MCF 10A (cell line): ENCODE results near the gene ABT1. TPM values are rescaled to one million over a fixed set of nuclear protein-coding genes. Genes with fewer than 3 reads are reported as not detected.

ENCODE experiments used
- BruUV-seq: library from RNA; stranded (reverse); fragments of 400-500 nt; replicated peaks from 2 replicates; lab custom pipeline; 2021; lab: Mats Ljungman, UMichigan
- CTCF ChIA-PET: fragments of 300-600 bp; sonication (Branson Sonifier 250); formaldehyde crosslinking; extraction: SDS; loops from one replicate; lab custom pipeline; 2021; ENCODE audit warnings: antibody characterized with exemption, inconsistent platforms; lab: Yijun Ruan, JAX
- POLR2A ChIA-PET: fragments of 300-600, 350-650 bp; sonication (Branson Sonifier 250); formaldehyde crosslinking; extraction: SDS; loops from one replicate; lab custom pipeline; 2020; ENCODE audit warnings: antibody characterized with exemption, inconsistent platforms; lab: Yijun Ruan, JAX
- DNase-seq: peaks from one replicate; pipeline ENCODE4 v3.0.0-alpha.2; 2018; ENCODE audit not compliant: unreplicated experiment
- H3K27ac Mint-ChIP-seq: one replicate; pipeline ENCODE4 v1.8.0; 2022; ENCODE audit warnings: mild to moderate bottlenecking, low read depth, mixed read lengths; ENCODE audit not compliant: unreplicated experiment
- H3K27me3 Mint-ChIP-seq: one replicate; pipeline ENCODE4 v1.8.0; 2022; ENCODE audit warnings: mixed read lengths; ENCODE audit not compliant: insufficient read depth, unreplicated experiment
- H3K36me3 Mint-ChIP-seq: one replicate; pipeline ENCODE4 v1.8.0; 2022; ENCODE audit warnings: mild to moderate bottlenecking, moderate library complexity, mixed read lengths; ENCODE audit not compliant: insufficient read depth, unreplicated experiment
- H3K4me1 Mint-ChIP-seq: one replicate; pipeline ENCODE4 v1.8.0; 2022; ENCODE audit warnings: mixed read lengths; ENCODE audit not compliant: insufficient read depth, unreplicated experiment
- H3K4me3 Mint-ChIP-seq: one replicate; pipeline ENCODE4 v1.8.0; 2022; ENCODE audit warnings: mild to moderate bottlenecking, moderate library complexity, mixed read lengths; ENCODE audit not compliant: unreplicated experiment
- H3K9me3 Mint-ChIP-seq: one replicate; pipeline ENCODE4 v1.8.0; 2022; ENCODE audit warnings: mixed read lengths; ENCODE audit not compliant: unreplicated experiment
- intact Hi-C: fragments of 100-400 bp; cut with micrococcal nuclease; formaldehyde crosslinking; loops from 2 replicates; pipeline ENCODE4 v1.14.1; 2022
- total RNA-seq: library from RNA; stranded (reverse); gene quantifications from 2 replicates; pipeline ENCODE4 v1.2.3, GENCODE V29; 2022
- TF ChIP-seq, protein P1 (sequence below): fragments of 200-600 bp; IDR thresholded peaks from one replicate; pipeline ENCODE4 v1.8.0; 2022; ENCODE audit warnings: antibody characterized with exemption, mild to moderate bottlenecking; ENCODE audit not compliant: unreplicated experiment

ABT1 gene
- total RNA-seq, 1 experiment from 2014 or later, result 12.9 TPM

DNA sequence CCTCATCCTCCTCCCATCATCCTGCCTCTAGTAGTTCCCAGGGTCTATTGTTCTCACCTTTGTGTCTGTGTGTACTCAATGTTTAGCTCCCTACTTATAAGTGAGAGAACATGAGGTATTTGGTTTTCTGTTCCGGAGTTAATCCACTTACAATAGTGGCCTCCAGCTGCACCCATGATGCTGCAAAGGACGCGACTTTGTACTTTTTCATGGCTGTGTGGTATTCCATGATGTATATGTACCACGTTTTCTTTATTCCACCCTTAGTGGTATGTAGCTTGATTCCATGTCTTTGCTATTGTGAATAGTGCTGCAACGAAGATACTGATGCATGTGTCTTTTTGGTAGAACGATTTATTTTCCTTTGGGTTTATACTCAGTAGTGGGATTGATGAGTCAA, 18.5 kb upstream of the ABT1 start:
- no peaks in the 10 kb centered on the region for H3K9me3 Mint-ChIP-seq
- H3K27me3 Mint-ChIP-seq, result peaks cover 14% of the 10 kb centered on the region
- intact Hi-C loops, result no loop called here
- CTCF ChIA-PET, result interaction anchor here (0.6 to 9.2 kb wide), 2 partner anchors 14 to 547 kb away, joined by 3 to 84 read pairs; no protein-coding TSS in a partner anchor
- peak overlapping the region; percentile 19 for H3K4me3 Mint-ChIP-seq
- no peak overlapping the region for H3K27ac Mint-ChIP-seq
- POLR2A ChIA-PET, result interaction anchor here (0.6 to 3.7 kb wide), 2 partner anchors 17 to 41 kb away, joined by 3 to 31 read pairs; partner anchors contain the start of gene ABT1
- no peak for DNase-seq
- H3K4me1 Mint-ChIP-seq, result peaks cover 6% of the 10 kb centered on the region
- TF ChIP-seq, protein P1, sequence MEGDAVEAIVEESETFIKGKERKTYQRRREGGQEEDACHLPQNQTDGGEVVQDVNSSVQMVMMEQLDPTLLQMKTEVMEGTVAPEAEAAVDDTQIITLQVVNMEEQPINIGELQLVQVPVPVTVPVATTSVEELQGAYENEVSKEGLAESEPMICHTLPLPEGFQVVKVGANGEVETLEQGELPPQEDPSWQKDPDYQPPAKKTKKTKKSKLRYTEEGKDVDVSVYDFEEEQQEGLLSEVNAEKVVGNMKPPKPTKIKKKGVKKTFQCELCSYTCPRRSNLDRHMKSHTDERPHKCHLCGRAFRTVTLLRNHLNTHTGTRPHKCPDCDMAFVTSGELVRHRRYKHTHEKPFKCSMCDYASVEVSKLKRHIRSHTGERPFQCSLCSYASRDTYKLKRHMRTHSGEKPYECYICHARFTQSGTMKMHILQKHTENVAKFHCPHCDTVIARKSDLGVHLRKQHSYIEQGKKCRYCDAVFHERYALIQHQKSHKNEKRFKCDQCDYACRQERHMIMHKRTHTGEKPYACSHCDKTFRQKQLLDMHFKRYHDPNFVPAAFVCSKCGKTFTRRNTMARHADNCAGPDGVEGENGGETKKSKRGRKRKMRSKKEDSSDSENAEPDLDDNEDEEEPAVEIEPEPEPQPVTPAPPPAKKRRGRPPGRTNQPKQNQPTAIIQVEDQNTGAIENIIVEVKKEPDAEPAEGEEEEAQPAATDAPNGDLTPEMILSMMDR, result no peak
- BruUV-seq, result no TSS peak
- H3K36me3 Mint-ChIP-seq, result peaks cover 7% of the 10 kb centered on the region

DNA sequence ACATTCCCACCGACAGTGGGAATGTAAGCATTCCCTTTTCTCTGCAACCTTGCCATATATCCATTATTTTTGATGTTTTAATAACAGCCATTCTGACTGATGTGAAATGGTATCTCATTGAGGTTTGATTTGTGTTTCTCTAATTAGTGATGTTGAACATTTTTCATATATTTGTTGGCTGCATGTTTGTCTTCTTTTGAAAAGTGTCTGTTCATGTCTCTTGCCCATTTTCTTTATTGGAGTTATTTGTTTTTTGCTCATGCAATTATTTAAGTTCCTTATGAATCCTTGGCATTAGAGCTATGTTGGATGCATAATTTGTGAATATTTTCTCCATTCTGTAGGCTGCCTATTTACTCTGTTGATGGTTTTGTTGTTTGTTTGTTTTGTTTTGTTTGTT, 18.0 kb upstream of the ABT1 start:
- TF ChIP-seq, protein P1, result no peak
- ChIA-PET CTCF (interaction anchor here (0.6 to 9.2 kb wide), 2 partner anchors 14 to 547 kb away, joined by 3 to 84 read pairs; no protein-coding TSS in a partner anchor), POLR2A (interaction anchor here (0.6 to 3.7 kb wide), 2 partner anchors 17 to 41 kb away, joined by 3 to 31 read pairs; partner anchors contain the start of gene ABT1)
- no peaks in the 10 kb centered on the region for H3K9me3 Mint-ChIP-seq
- intact Hi-C loops, result no loop called here
- no peak overlapping the region for H3K4me3 Mint-ChIP-seq
- DNase-seq, result no peak
- no TSS peak for BruUV-seq
- peaks cover 6% of the 10 kb centered on the region for H3K4me1 Mint-ChIP-seq
- peaks cover 19% of the 10 kb centered on the region for H3K27me3 Mint-ChIP-seq
- no peak overlapping the region for H3K27ac Mint-ChIP-seq
- peaks cover 7% of the 10 kb centered on the region for H3K36me3 Mint-ChIP-seq

DNA sequence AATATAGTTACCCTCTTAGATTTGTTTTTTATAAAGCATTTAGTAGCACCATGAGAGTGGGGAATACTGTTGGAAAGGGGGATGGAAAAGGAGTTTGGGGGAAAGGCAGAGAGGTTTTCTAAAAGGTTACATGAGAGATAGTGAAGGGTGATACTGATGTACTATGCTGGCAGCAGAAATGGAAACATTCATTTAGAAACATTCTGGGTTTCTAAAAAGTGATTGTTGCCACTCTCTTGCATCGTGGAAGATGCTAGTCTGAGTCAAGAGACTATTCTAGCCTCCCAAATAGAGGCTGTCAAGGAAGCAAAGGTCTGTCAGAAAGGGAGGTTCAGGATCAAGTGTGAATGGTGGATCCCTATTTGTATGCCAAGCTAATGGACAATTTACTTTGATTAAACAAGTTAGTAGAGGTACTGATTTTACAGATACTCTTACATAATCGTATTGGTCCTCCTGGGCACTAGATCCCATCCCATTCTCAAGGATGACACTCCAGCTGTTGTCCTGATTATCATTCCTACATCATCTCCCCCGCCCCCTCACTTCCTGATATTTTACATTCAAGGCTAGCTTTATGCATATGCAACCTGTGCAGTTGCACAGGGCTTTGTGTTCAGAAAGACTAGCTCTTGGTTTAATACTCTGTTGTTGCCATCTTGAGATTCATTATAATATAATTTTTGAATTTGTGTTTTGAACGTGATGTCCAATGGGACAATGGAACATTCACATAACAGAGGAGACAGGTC, 15.4 kb upstream of the ABT1 start:
- no peak overlapping the region for H3K4me3 Mint-ChIP-seq
- BruUV-seq, result no TSS peak
- no peak overlapping the region for H3K27ac Mint-ChIP-seq
- H3K36me3 Mint-ChIP-seq, result peaks cover 7% of the 10 kb centered on the region
- peaks cover 5% of the 10 kb centered on the region for H3K4me1 Mint-ChIP-seq
- peaks cover 37% of the 10 kb centered on the region for H3K27me3 Mint-ChIP-seq
- POLR2A ChIA-PET, result interaction anchor here (1.2 kb wide), 1 partner anchor 9 kb away, joined by 4 read pairs; no protein-coding TSS in a partner anchor
- TF ChIP-seq, protein P1, result no peak
- DNase-seq, result no peak
- intact Hi-C loops, result no loop called here
- CTCF ChIA-PET, result interaction anchor here (0.6 to 1.3 kb wide), 2 partner anchors 15 to 1227 kb away, joined by 3 to 5 read pairs; no protein-coding TSS in a partner anchor
- H3K9me3 Mint-ChIP-seq, result no peaks in the 10 kb centered on the region

DNA sequence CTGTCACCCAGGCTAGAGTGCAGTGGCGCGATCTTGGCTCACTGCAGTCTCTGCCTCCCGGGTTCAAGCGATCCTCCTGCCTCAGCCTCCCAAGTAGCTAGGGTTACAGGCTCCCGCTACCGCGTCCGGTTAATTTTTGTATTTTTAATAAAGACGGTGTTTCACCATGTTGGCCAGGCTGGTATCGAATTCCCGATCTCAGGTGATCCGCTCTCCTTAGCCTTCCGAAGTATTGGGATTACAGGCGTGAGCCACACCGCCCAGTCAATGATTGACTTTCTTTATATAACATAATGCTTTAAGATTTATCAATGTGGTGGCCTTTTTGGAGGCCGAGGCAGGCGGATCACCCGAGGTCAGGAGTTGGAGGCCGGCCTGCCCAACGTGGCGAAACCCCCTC, 7.8 kb upstream of the ABT1 start:
- intact Hi-C loops, result no loop called here
- ChIA-PET POLR2A (interaction anchor here (0.6 to 1.2 kb wide), 3 partner anchors 12 to 1082 kb away, joined by 3 to 4 read pairs (median 3); no protein-coding TSS in a partner anchor), CTCF (interaction anchor here (1.6 to 8.7 kb wide), 2 partner anchors 14 to 267 kb away, joined by 7 to 84 read pairs; no protein-coding TSS in a partner anchor)
- no peaks in the 10 kb centered on the region for H3K36me3 Mint-ChIP-seq
- H3K4me3 Mint-ChIP-seq, result no peak overlapping the region
- no peak for DNase-seq
- no peak overlapping the region for H3K27ac Mint-ChIP-seq
- H3K27me3 Mint-ChIP-seq, result peaks cover 17% of the 10 kb centered on the region
- no TSS peak for BruUV-seq
- H3K4me1 Mint-ChIP-seq, result no peaks in the 10 kb centered on the region
- H3K9me3 Mint-ChIP-seq, result no peaks in the 10 kb centered on the region
- TF ChIP-seq, protein P1, result no peak
